ENCODE data around the gene SENP7.
"Not testable (repeated sequence)": the region's sequence is repeated elsewhere in the genome, so short reads cannot be mapped to it uniquely, and the experiment has no call there.

SENP7 gene

GRCh38 chr3:101453961-101454360, 59.1 kb downstream of the SENP7 start:
- no peak for DNase-seq

GRCh38 chr3:101438641-101439040, 74.4 kb downstream of the SENP7 start:
- not testable (repeated sequence) for DNase-seq

- no peak for DNase-seq
Observed at GRCh38 chr3:101433652-101434051, 79.4 kb downstream of the SENP7 start.

DNA sequence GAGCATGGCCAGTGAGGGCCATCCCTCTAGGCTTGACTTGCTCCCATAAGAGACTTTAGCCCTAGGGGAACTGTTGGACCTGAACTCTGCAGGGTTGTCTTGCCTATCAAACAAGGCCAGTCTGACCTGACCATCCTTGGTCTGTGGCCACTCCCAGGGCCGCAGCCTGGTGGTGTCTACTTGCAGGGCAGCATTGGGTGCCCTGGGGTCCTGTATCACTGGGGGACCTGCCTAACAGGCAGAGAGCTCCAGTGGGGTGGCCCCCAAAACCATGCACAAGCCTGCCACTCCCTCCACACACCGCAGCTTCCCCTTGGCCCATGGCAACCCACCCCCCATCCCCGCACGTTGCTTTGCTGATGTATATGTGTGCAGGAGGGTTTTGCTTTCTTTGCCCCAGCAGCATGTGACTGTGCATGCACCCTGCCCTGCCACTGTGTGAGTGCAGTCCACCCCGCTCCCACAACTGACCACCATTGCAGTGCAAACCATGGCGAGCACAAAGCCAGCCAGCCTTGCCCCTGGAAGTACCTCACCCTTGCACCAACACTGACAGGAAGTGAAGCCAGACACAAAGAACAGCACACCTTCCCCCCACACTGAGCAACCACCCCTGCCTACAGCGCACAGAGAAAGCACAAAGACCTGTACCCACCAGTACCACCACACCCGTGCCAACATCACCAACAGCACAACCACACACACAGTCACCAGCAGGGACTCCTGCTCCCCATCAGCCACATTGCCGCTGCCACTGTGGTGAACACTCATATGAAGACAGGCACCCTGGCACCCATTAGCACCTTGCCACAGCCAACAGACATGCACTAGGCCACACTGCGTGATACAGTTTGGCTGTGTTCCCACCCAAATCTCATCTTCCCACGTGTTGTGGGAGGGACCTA, 88.8 kb downstream of the SENP7 start:
- no peak for DNase-seq

- no peak for DNase-seq
Observed at GRCh38 chr3:101418851-101419250, 94.2 kb downstream of the SENP7 start.

GRCh38 chr3:101414121-101414520, 98.9 kb downstream of the SENP7 start:
- DNase-seq, result peak; percentile 35

DNA sequence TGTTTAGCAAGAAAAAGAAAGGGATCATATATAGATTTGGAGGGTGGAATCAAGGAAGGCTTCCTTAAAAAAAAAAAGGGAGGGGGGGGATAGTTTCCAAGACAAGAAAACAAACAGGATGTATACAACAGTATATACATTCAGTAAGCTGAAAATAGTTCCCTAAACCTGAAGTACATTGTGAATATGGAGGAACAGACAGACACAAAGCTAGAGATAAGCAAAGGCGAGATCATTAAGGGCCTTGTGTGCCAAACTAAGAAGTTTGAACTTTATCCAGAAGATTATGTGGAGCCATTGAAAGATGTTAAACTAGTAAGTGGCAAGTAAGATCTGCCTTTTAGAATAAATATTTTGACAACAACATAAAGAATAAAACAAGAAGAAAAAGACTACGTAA, 99.4 kb downstream of the SENP7 start:
- no peak for DNase-seq

GRCh38 chr3:101391413-101391950, 121.5 kb downstream of the SENP7 start:
- DNase-seq, result no peak

GRCh38 chr3:101388706-101389105, 124.3 kb downstream of the SENP7 start:
- no peak for DNase-seq

DNA sequence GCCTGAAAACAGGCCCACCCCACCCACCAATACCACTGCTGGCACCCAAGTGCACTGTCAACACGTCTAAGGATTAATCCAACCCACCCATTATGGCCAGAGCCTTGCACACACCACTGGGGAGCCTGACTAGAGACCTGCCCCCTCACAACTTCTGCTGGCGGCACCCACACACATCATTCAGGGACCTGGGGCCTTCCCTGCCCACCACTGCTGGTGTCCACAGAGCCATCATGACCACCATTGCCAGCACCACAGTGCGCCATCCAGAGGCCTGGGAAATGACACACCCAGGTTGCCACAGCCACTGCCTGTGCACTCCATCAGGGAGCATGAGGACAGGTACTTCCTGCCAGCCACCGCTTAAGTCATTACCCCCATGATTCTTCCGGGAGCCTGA, 125.7 kb downstream of the SENP7 start:
- DNase-seq, result no peak

- DNase-seq, result no peak
Observed at GRCh38 chr3:101384426-101384825, 128.6 kb downstream of the SENP7 start.

DNA sequence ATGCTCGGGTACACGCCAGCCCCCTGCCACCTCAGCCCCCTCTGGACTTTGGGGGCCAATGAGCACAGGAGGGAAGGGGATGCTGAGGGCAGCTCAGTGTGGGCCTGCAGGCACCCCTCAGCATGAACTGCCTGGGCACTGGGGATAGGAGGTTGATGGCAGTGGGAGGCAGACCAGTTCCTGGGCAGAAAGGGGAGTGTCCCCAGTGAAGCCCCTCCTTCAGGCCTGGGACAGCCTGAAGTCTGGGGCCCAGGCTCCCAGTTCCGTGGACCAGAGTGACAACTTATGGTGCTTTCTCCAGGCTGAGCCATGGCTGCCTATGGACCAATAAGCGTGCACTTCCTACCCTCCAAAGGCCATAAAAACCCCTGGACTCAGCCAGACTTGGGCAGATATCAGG, 129.4 kb downstream of the SENP7 start:
- DNase-seq, result no peak

GRCh38 chr3:101383156-101383575, 129.8 kb downstream of the SENP7 start:
- DNase-seq, result no peak

- DNase-seq, result peak; percentile 71
Observed at GRCh38 chr3:101381809-101382208, 131.2 kb downstream of the SENP7 start.

GRCh38 chr3:101379658-101380376, 133.2 kb downstream of the SENP7 start:
- no peak for DNase-seq

DNA sequence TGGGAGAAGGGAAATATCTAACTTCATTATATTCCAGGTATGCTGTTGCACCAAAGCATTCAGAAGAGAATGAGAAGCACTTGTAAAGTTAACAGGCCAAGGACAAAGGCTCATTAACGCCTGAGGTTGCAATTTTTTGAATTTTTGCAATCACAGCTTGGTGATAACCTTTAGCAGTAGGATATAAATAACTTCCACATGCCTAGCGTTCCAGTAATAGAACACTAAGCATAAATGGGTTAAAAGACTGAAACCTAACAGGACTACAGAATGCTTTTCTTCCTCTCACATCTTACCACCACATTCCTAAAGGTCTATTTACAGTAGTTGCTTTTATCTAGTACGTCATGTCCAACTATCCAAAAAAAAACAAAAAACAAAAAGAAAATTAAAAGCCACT, 135.2 kb downstream of the SENP7 start:
- no peak for DNase-seq

GRCh38 chr3:101377209-101377608, 135.8 kb downstream of the SENP7 start:
- no peak for DNase-seq

- DNase-seq, result no peak
Observed at GRCh38 chr3:101375586-101375985, 137.4 kb downstream of the SENP7 start.

- DNase-seq, result no peak
Observed at GRCh38 chr3:101362406-101362805, 150.6 kb downstream of the SENP7 start.

DNA sequence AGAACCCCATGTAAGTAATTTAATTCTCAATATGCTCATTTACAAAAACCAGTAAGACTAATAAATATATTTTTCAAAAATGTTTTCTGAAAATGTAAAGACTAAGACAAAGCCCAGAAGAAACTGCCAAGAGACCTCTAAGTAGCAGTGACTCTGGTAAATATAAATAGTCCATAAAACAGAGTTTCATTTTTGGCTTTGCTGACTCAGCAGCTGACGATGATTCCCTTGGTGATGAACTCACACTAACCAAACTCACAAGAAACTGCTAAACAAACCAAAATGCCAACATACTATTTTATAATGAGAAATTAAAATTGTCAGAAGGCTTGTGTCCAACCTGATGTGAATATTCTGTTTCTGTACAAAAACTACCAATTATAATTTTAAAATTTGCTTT, 161.2 kb downstream of the SENP7 start:
- DNase-seq, result no peak

GRCh38 chr3:101340591-101340990, 172.4 kb downstream of the SENP7 start:
- no peak for DNase-seq

DNA sequence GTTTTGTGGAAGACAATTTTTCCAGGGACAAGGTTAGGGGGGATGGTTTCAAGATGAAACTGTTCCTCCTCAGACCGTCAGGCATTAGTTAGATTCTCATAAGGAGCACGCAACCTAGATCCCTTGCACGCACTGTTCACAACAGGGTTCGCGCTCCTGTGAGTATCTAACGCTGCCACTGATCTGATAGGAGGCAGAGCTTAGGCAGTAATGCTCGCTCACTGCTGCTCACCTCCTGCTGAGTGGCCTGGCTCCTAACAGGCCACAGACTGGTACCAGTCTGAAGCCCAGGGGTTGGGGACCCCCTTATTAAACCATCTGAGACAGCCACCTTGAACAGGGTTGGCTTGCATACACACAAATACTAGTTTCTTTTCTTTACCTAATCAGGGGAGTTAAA, 179.1 kb downstream of the SENP7 start:
- DNase-seq, result no peak

DNA sequence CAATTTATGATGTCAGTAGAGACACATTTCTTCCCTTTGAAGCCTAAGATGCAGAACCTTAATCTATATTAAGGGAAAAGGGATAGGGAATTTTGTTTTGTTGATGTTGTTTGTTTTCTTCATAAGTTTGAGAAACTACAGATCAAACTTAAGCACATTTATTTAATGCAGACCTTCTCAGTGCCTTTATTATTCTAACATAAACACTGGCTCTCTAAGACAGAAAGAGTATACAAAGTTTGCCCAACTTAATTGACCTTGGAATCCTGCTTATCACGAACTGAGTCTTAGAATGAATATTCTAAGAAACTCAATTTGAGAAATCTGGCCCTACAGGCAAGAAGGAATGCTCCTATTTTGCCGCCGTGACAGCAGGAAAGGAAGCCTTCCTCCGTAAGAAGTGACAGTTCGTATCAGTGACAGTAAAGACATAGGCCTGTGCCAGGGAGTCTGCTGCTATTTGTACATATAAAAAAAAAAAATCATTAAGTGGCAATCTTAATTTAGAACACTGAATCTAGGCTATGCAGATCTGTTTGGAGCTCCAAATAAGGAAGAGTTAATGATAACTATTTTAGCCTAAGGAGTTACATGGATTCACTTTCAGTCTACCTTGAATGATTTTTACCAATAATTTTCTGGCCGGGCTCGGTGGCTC, 183.9 kb downstream of the SENP7 start:
- no peak for DNase-seq
